NCI-H82 (cell line): Measurements from ENCODE around the gene HLA-G.

Source experiments
- DNase-seq: peaks from one replicate; lab custom pipeline; 2025; lab: John Stamatoyannopoulos, UW

HLA-G gene

GRCh38 chr6:29818892-29819291, 8.7 kb upstream of the HLA-G start:
- no peak for DNase-seq

DNA sequence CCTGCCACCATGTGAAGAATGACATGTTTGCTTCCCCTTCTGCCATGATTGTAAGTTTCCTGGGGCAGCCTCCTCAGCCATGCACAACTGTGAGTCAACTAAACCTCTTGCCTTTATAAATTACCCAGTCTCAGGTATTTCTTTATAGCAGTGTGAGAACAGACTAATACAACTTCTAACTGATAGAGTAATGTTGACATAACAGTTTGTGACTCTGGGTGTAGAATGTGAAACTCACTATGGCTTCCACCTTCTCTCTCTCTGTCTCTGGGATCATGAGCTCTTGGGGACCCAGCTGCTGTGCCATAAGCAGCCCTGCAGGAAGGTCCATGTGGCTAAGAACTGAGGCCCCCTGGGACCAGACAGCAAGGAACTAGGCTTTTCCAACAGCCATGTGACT, 3.5 kb upstream of the HLA-G start:
- DNase-seq, result peak; percentile 25

DNA sequence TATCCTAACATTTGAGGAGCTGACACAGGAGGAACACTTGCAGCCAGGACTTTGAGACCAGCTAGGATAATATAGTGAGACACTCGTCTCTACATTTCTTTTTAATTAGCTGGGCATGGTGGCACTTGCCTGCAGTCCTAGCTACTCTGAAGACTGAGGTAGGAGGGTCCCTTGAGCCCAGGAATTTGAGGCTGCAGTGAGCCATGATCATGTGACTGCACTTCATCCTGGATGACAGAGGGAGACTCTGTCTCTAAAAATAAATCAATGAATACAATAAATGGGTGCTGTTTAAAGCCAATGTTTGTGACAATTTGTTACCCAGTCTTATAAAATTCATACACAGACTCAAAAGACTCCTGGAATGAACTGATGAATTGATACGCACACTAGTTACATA, 1.8 kb upstream of the HLA-G start:
- no peak for DNase-seq

GRCh38 chr6:29826271-29826670, 1.4 kb upstream of the HLA-G start:
- no peak for DNase-seq

DNA sequence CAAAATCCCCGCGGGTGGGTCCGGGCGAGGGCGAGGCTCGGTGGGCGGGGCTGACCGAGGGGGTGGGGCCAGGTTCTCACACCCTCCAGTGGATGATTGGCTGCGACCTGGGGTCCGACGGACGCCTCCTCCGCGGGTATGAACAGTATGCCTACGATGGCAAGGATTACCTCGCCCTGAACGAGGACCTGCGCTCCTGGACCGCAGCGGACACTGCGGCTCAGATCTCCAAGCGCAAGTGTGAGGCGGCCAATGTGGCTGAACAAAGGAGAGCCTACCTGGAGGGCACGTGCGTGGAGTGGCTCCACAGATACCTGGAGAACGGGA, 809 bp downstream of the HLA-G start:
- DNase-seq, result peak; percentile 42

DNA sequence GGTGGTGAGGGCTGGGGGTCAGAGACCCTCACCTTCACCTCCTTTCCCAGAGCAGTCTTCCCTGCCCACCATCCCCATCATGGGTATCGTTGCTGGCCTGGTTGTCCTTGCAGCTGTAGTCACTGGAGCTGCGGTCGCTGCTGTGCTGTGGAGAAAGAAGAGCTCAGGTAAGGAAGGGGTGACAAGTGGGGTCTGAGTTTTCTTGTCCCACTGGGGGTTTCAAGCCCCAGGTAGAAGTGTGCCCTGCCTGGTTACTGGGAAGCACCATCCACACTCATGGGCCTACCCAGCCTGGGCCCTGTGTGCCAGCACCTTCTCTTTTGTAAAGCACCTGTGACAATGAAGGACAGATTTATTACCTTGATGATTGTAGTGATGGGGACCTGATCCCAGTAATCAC, 2.1 kb downstream of the HLA-G start:
- DNase-seq, result no peak

GRCh38 chr6:29830409-29830808, 2.8 kb downstream of the HLA-G start:
- DNase-seq, result no peak

GRCh38 chr6:29831776-29832175, 4.2 kb downstream of the HLA-G start:
- DNase-seq, result no peak

- peak; percentile 56 for DNase-seq
These were observed 7.2 kb downstream of the HLA-G start for GRCh38 chr6:29834564-29835436.

DNA sequence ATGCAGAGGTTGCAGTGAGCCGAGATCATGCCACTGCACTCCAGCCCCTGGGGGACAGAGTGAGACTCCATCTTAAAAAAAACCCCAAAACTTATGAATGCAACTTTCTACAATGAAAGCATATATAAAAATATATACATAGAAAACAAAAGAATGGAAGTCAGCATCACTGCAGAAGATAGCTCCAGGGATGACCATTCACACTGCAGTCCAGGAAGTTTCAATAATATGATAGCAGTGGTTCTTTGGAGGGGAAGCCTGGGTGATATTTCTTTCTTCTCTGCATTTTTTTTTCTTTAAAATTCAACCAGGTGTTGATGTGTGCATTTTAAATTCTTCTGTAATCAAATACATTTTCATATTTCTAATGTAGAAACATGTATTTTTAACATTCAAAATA, 12.3 kb downstream of the HLA-G start:
- DNase-seq, result no peak

DNA sequence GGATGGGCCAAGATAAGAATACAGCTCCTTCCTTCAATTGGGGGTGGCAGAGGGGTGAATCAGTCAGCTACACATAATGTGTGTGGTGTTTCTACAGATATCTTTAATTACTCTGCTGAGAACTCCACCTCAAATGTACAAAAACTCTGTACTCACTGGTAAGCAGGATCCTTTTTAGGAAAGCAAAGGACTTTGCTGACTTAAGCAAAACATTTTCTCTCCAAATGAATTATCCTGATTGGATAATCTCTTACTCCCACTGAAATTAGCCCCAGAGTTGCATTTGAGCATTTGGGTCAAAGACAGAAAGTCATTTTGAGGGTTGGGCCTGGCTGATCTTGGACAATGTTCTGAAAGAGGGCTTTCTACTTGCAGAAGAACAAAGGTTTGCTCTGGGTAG, 13.4 kb downstream of the HLA-G start:
- DNase-seq, result no peak

GRCh38 chr6:29845405-29846006, 17.9 kb downstream of the HLA-G start:
- no peak for DNase-seq

- DNase-seq, result peak; percentile 84
These were observed 20.4 kb downstream of the HLA-G start for GRCh38 chr6:29847871-29848630.

GRCh38 chr6:29850011-29850553, 22.5 kb downstream of the HLA-G start:
- DNase-seq, result peak; percentile 16

GRCh38 chr6:29851190-29851589, 23.6 kb downstream of the HLA-G start:
- no peak for DNase-seq

DNA sequence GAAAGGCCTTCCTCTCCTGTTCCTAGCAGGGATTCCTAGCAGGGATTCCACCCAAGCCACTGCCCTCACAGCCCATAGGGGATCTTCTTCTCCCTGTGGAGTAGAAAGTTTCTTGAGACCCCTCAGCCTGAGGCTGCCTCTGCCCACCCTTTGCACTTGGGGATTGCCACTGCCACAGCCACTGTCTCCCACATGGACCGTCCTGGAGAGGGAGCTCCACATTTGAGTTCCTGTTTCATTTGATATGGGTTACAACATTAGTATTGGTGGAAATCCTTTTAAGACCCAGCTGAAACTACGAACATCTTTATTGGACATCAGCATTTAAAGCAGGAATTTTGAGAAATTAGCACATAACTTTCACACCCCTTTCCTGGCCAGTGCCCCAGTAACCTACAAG, 25.6 kb downstream of the HLA-G start:
- DNase-seq, result no peak

DNA sequence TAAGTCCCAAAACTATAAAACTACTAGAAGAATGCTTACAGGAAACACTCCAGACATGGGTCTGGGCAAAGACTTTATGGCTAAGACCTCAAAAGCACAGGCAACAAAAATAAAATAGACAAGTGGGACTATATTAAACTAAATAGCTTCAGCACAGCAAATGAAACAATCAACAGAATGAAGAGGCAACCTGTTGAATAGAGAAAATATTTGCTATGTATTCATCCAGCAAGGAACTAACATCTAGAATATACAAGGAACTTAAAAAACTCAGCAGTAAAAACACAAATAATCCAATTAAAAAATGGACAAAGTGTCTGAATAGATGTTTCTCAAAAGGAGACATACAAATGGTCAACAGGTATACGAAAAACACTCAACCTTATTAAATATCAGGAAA, 30.4 kb downstream of the HLA-G start:
- DNase-seq, result no peak

GRCh38 chr6:29861521-29862255, 34.1 kb downstream of the HLA-G start:
- no peak for DNase-seq

GRCh38 chr6:29864037-29864810, 36.6 kb downstream of the HLA-G start:
- no peak for DNase-seq

DNA sequence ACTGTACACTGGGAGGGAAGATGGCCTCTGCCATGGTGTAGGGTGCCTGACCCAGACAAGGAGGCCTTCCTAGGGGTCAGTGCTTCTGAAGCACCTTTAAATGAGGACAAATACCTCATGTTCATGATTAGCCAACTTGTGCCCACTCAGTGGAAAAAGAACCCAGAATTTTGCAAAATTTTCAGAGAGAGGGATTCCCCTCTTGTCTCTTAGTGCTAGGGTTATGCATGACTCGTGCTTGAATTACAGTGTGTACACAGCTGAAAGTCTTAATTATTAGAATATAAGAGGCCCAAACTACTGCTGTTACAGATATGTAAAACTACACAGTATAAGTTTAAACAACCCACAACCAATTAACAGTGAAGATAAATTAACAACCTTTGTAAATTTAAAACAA, 38.0 kb downstream of the HLA-G start:
- DNase-seq, result no peak

- no peak for DNase-seq
These were observed 42.5 kb downstream of the HLA-G start for GRCh38 chr6:29870104-29870503.
